Parathyroid adenoma (tissue), 2 donors: ENCODE results near the gene RPL12.
A peak's percentile ranks its signal among the peaks of the same experiment; 100 is the strongest.

Source experiments
- H2AFZ ChIP-seq: fragments of 300-600 bp; sonication (generic); one replicate; pipeline ENCODE4 v1.7.0; 2017; ENCODE audit warnings: antibody characterized with exemption, mild to moderate bottlenecking
- H3K27ac ChIP-seq: fragments of 300-600 bp; sonication (generic); one replicate; pipeline ENCODE4 v1.7.0; 2017
- H3K27me3 ChIP-seq: fragments of 300-600 bp; sonication (generic); one replicate; pipeline ENCODE4 v1.7.0; 2017; ENCODE audit warnings: low read length; ENCODE audit not compliant: control insufficient read depth, insufficient read depth
- H3K36me3 ChIP-seq: fragments of 300-600 bp; sonication (generic); one replicate; pipeline ENCODE4 v1.7.0; 2017; ENCODE audit warnings: low read length; ENCODE audit not compliant: control insufficient read depth, insufficient read depth
- H3K4me1 ChIP-seq: fragments of 300-600 bp; sonication (generic); one replicate; pipeline ENCODE4 v1.7.0; 2017; ENCODE audit warnings: control low read depth
- H3K4me2 ChIP-seq: fragments of 300-600 bp; sonication (generic); one replicate; pipeline ENCODE4 v1.7.0; 2017; ENCODE audit warnings: low read length
- H3K4me3 ChIP-seq: fragments of 300-600 bp; sonication (generic); one replicate; pipeline ENCODE4 v1.7.0; 2017; ENCODE audit warnings: low read depth, low read length
- H3K79me2 ChIP-seq: fragments of 300-600 bp; sonication (generic); one replicate; pipeline ENCODE4 v1.7.0; 2017; ENCODE audit warnings: control low read depth
- H3K9ac ChIP-seq: fragments of 300-600 bp; sonication (generic); one replicate; pipeline ENCODE4 v1.7.0; 2017; ENCODE audit warnings: mild to moderate bottlenecking
- H3K9me3 ChIP-seq: fragments of 300-600 bp; sonication (generic); one replicate; pipeline ENCODE4 v1.7.0; 2017; ENCODE audit warnings: low read length; ENCODE audit not compliant: control insufficient read depth
- CTCF ChIP-seq: fragments of 300-600 bp; sonication (generic); IDR thresholded peaks from one replicate; pipeline ENCODE4 v1.7.0; 2017; ENCODE audit warnings: antibody characterized with exemption, mild to moderate bottlenecking
- donor health status: primary hyperparathyroidism.

Gene RPL12

GRCh38 chr9:127450830-127451607, at the start of gene RPL12, which contains the start of gene LRSAM1:
TSS of gene RPL12 (minus strand) at chr9:127451406. CDS start at chr9:127451317, 89 bp downstream.
TSS of gene LRSAM1 (plus strand) at chr9:127451510. CDS start at chr9:127454528, 3,018 bp downstream.
- Histone ChIP-seq H3K9me3 (no peaks in the 10 kb centered on the region), H3K36me3 (no peaks in the 10 kb centered on the region), H3K27ac (peak within 1 kb of the TSS; percentile 77), H3K4me3 (peak within 1 kb of the TSS; percentile 98), H2AFZ (peak within 1 kb of the TSS; percentile 92), H3K4me1 (no peaks in the 10 kb centered on the region), H3K27me3 (no peaks in the 10 kb centered on the region), H3K9ac (peak within 1 kb of the TSS; percentile 53), H3K4me2 (peak within 1 kb of the TSS; percentile 82), H3K79me2 (no peaks in the 10 kb centered on the region)
- no peak for TF ChIP-seq CTCF

GRCh38 chr9:127500862-127501261, 49.7 kb upstream of the RPL12 start:
- Histone ChIP-seq H3K4me2 (no peak overlapping the region), H2AFZ (no peak overlapping the region), H3K4me1 (no peaks in the 10 kb centered on the region), H3K27me3 (no peaks in the 10 kb centered on the region), H3K36me3 (no peaks in the 10 kb centered on the region), H3K79me2 (no peaks in the 10 kb centered on the region), H3K27ac (no peak overlapping the region), H3K9me3 (no peaks in the 10 kb centered on the region), H3K9ac (no peak overlapping the region), H3K4me3 (no peak overlapping the region)
- TF ChIP-seq CTCF: no peak

- no peak overlapping the region for H3K4me3 ChIP-seq
- no peaks in the 10 kb centered on the region for H3K4me1 ChIP-seq
- H3K9me3 ChIP-seq: no peaks in the 10 kb centered on the region
- no peaks in the 10 kb centered on the region for H3K79me2 ChIP-seq
- H2AFZ ChIP-seq: no peak overlapping the region
- TF ChIP-seq CTCF: no peak
- H3K27me3 ChIP-seq: no peaks in the 10 kb centered on the region
- no peaks in the 10 kb centered on the region for H3K36me3 ChIP-seq
- H3K27ac ChIP-seq: no peak overlapping the region
- H3K4me2 ChIP-seq: no peak overlapping the region
- no peak overlapping the region for H3K9ac ChIP-seq
Observed at GRCh38 chr9:127500399-127500798, 49.2 kb upstream of the RPL12 start.

GRCh38 chr9:127498298-127498697, 47.1 kb upstream of the RPL12 start:
- Histone ChIP-seq H3K9me3 (no peaks in the 10 kb centered on the region), H3K36me3 (no peaks in the 10 kb centered on the region), H3K27ac (no peak overlapping the region), H3K79me2 (no peaks in the 10 kb centered on the region), H3K9ac (no peak overlapping the region), H3K27me3 (no peaks in the 10 kb centered on the region), H3K4me3 (no peak overlapping the region), H3K4me1 (no peaks in the 10 kb centered on the region), H2AFZ (no peak overlapping the region), H3K4me2 (no peak overlapping the region)
- no peak for TF ChIP-seq CTCF
